KMS-11 (cell line): ENCODE measurements around the gene UNC93A.
"Not testable (repeated sequence)": the region's sequence is repeated elsewhere in the genome, so short reads cannot be mapped to it uniquely, and the experiment has no call there.

Experiments used
- H2AFZ ChIP-seq: fragments of 200-600 bp; sonication (generic); 2 replicates; pipeline ENCODE4 v1.6.1; 2016; ENCODE audit warnings: antibody characterized with exemption, mixed run types, low read depth
- H3K27ac ChIP-seq: fragments of 200-600 bp; sonication (generic); 2 replicates; pipeline ENCODE4 v1.6.1; 2016; ENCODE audit warnings: mild to moderate bottlenecking, mixed run types
- H3K27me3 ChIP-seq: fragments of 200-600 bp; sonication (generic); 2 replicates; pipeline ENCODE4 v1.6.1; 2017; ENCODE audit warnings: mild to moderate bottlenecking, low read depth, mixed run types, moderate library complexity; ENCODE audit not compliant: insufficient read depth
- H3K36me3 ChIP-seq: fragments of 200-600 bp; sonication (generic); 2 replicates; pipeline ENCODE4 v1.6.1; 2017; ENCODE audit warnings: mild to moderate bottlenecking, mixed run types; ENCODE audit not compliant: insufficient read depth
- H3K4me1 ChIP-seq: fragments of 200-600 bp; sonication (generic); 2 replicates; pipeline ENCODE4 v1.6.1; 2016; ENCODE audit warnings: mild to moderate bottlenecking, low read depth, mixed run types; ENCODE audit not compliant: poor library complexity, severe bottlenecking
- H3K4me2 ChIP-seq: fragments of 200-600 bp; sonication (generic); 2 replicates; pipeline ENCODE4 v1.7.0; 2016; ENCODE audit warnings: mild to moderate bottlenecking, mixed run types
- H3K4me3 ChIP-seq: fragments of 200-600 bp; sonication (generic); IDR thresholded peaks from 2 replicates; pipeline ENCODE4 v1.6.1; 2017; ENCODE audit warnings: low read depth, low read length, mixed read lengths; ENCODE audit not compliant: insufficient read depth
- H3K79me2 ChIP-seq: fragments of 200-600 bp; sonication (generic); 2 replicates; pipeline ENCODE4 v1.6.1; 2016; ENCODE audit warnings: low read depth, mixed run types; ENCODE audit not compliant: insufficient read depth
- H3K9ac ChIP-seq: fragments of 200-600 bp; sonication (generic); 2 replicates; pipeline ENCODE4 v1.6.1; 2016; ENCODE audit warnings: mild to moderate bottlenecking, mixed run types
- H4K20me1 ChIP-seq: fragments of 200-600 bp; sonication (generic); 2 replicates; pipeline ENCODE4 v1.6.1; 2016; ENCODE audit warnings: mild to moderate bottlenecking, mixed run types; ENCODE audit not compliant: insufficient read depth
- CTCF ChIP-seq: fragments of 200-600 bp; sonication (generic); conservative IDR thresholded peaks from 2 replicates; pipeline ENCODE4 v1.6.1; 2017; ENCODE audit warnings: low read depth, mild to moderate bottlenecking, antibody characterized with exemption, low read length, moderate library complexity, mixed read lengths

The UNC93A gene

GRCh38 chr6:167285077-167285770 lies 5.9 kb upstream of the UNC93A start:
- Histone ChIP-seq H3K4me3 (no peak overlapping the region), H3K9ac (no peak overlapping the region), H2AFZ (no peak overlapping the region), H3K27me3 (no peaks in the 10 kb centered on the region), H3K79me2 (no peaks in the 10 kb centered on the region), H3K4me1 (no peaks in the 10 kb centered on the region), H3K36me3 (no peaks in the 10 kb centered on the region), H4K20me1 (no peaks in the 10 kb centered on the region), H3K4me2 (no peak overlapping the region), H3K27ac (no peak overlapping the region)
- no peak for TF ChIP-seq CTCF

GRCh38 chr6:167287513-167288048 lies 3.5 kb upstream of the UNC93A start:
- Histone ChIP-seq H3K79me2 (no peaks in the 10 kb centered on the region), H3K4me1 (no peaks in the 10 kb centered on the region), H3K9ac (no peak overlapping the region), H3K4me3 (no peak overlapping the region), H3K27ac (no peak overlapping the region), H3K36me3 (no peaks in the 10 kb centered on the region), H3K4me2 (no peak overlapping the region), H3K27me3 (no peaks in the 10 kb centered on the region), H2AFZ (no peak overlapping the region), H4K20me1 (no peaks in the 10 kb centered on the region)
- TF ChIP-seq CTCF: no peak

GRCh38 chr6:167288591-167289225 lies 2.4 kb upstream of the UNC93A start:
- not testable (repeated sequence) for H3K36me3 ChIP-seq, H3K27me3 ChIP-seq, H3K4me1 ChIP-seq, H3K27ac ChIP-seq, H4K20me1 ChIP-seq, H3K79me2 ChIP-seq, H3K4me3 ChIP-seq, H3K9ac ChIP-seq, H3K4me2 ChIP-seq
- peak; percentile 66 for TF ChIP-seq CTCF
- H2AFZ ChIP-seq: peak overlapping the region; percentile 65

- not testable (repeated sequence) for H3K79me2 ChIP-seq, H3K4me1 ChIP-seq
These were observed 1.8 kb upstream of the UNC93A start for GRCh38 chr6:167289291-167289690.

More at GRCh38 chr6:167289291-167289690, 1.8 kb upstream of the UNC93A start:
- not testable (repeated sequence) for H3K4me3 ChIP-seq, H3K27me3 ChIP-seq, H3K4me2 ChIP-seq, H4K20me1 ChIP-seq, H3K27ac ChIP-seq, H3K36me3 ChIP-seq, H3K9ac ChIP-seq
- peak overlapping the region; percentile 65; the same call in 1 of the 2 replicates for H2AFZ ChIP-seq
